ENCODE measurements around the gene AUTS2. TPM values are rescaled to one million over a fixed set of nuclear protein-coding genes. Genes with fewer than 3 reads are reported as not detected.

The AUTS2 gene
- total RNA-seq, 4 donors from 2014 or later, result 29.8 to 114 (median 59.4) TPM

DNA sequence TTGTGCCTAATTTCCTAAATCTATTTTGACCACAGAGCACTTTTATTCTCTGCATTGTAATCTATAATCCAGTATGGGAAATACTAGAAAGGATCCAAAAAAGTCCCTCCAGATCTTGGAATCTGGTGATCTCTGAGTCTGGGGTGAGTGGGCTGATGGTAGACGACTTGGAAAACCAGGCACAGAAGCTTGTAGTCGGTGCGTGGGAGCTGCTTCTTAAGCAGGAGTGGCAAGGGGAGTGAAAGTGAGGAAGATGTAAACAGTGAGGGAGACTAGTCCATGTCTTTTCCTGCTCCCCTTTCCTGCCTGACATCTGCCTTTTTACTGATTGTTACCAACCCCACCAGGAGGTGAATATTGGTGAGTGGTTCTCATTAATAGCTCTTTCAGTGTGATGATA is 6.8 kb downstream of the AUTS2 start:
- in situ Hi-C loops (cut with MboI; ENCODE audit: low pct_ligation_motif_present in 1 of 4, low pct_unique_long_range_greater_than_20kb in 1 of 4, low sequenced_read_pairs in 3 of 4), result no loop called here
- DNase-seq, result no peak
- Histone ChIP-seq H3K4me1 (peaks cover 0 to 27% (median 1%) of the 10 kb centered on the region in 4 donors), H3K27ac (no peak overlapping the region), H3K27me3 (peaks cover 17% of the 10 kb centered on the region), H3K4me3 (no peak overlapping the region), H3K9me3 (no peaks in the 10 kb centered on the region), H3K36me3 (no peaks in the 10 kb centered on the region)
- intact Hi-C loops (cut with DNase I; ENCODE audit: low total_unique reads), result no loop called here
- WGBS, 2 donors (ENCODE audit: low coverage in 1 of 2), result 63 to 66% methylated on average over 3 of the region's 3 CpGs
- TF ChIP-seq POLR2AphosphoS5 (IDR thresholded peaks at IDR 0.05) (no peak), EP300 (IDR thresholded peaks at IDR 0.05; ENCODE audit: low read depth) (no peak), POLR2A (IDR thresholded peaks at IDR 0.05) (no peak)
- TF ChIP-seq, protein P1, sequence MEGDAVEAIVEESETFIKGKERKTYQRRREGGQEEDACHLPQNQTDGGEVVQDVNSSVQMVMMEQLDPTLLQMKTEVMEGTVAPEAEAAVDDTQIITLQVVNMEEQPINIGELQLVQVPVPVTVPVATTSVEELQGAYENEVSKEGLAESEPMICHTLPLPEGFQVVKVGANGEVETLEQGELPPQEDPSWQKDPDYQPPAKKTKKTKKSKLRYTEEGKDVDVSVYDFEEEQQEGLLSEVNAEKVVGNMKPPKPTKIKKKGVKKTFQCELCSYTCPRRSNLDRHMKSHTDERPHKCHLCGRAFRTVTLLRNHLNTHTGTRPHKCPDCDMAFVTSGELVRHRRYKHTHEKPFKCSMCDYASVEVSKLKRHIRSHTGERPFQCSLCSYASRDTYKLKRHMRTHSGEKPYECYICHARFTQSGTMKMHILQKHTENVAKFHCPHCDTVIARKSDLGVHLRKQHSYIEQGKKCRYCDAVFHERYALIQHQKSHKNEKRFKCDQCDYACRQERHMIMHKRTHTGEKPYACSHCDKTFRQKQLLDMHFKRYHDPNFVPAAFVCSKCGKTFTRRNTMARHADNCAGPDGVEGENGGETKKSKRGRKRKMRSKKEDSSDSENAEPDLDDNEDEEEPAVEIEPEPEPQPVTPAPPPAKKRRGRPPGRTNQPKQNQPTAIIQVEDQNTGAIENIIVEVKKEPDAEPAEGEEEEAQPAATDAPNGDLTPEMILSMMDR (IDR thresholded peaks at IDR 0.05), result no peak

DNA sequence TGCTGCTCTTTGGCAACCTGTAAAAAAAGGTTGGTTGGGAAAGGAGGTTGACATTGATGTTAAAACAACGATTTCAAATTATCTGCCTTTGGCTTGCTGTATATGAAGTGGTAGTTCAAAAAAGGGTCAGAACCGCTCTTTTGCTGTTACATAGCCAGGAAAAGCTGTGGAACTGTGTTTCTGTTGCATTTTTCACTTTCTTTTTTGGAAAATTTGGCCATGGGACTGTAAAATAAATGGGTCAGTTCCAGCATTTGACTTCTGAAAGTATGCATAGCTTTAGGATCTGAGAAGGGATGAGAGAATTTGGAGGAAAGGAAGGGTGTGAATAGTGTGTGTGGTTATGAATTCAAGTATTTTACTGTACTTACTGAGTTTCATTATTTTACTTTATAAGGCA is 7.3 kb downstream of the AUTS2 start:
- in situ Hi-C loops (cut with MboI; ENCODE audit: low pct_ligation_motif_present in 1 of 4, low pct_unique_long_range_greater_than_20kb in 1 of 4, low sequenced_read_pairs in 3 of 4), result no loop called here
- 28 to 33% methylated on average over 1 to 2 of the region's 2 CpGs for WGBS, 2 donors (ENCODE audit: low coverage in 1 of 2)
- no peaks in the 10 kb centered on the region for H3K36me3 ChIP-seq
- intact Hi-C loops (cut with DNase I; ENCODE audit: low total_unique reads), result no loop called here
- peaks cover 12% of the 10 kb centered on the region for H3K27me3 ChIP-seq
- no peaks in the 10 kb centered on the region for H3K9me3 ChIP-seq
- H3K27ac ChIP-seq, result no peak overlapping the region
- no peak for DNase-seq
- peaks cover 0 to 22% (median 2%) of the 10 kb centered on the region in 4 donors for H3K4me1 ChIP-seq
- no peak overlapping the region for H3K4me3 ChIP-seq
- TF ChIP-seq POLR2AphosphoS5 (IDR thresholded peaks at IDR 0.05) (no peak), EP300 (IDR thresholded peaks at IDR 0.05; ENCODE audit: low read depth) (no peak), POLR2A (IDR thresholded peaks at IDR 0.05) (no peak)
- TF ChIP-seq, protein P1 (IDR thresholded peaks at IDR 0.05), result no peak

DNA sequence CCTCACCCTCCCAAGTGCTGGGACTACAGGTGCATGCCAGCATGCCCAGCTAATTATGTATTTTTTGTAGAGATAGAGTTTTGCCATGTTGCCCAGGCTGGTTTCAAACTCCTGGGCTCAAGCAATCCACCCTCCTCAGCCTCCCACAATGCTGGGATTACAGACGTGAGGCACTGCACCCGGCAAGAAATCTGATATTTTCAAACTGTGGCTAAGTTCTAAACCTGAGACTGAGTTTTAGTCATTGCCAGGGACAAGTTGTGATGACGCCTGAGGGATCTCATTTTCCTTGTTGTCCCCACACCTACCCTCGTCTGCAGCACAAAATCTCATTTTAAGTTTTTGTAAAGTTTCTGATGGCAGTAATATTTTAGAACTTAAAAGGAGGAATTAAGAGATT is 9.8 kb downstream of the AUTS2 start:
- peaks cover 0 to 9% (median 2%) of the 10 kb centered on the region in 4 donors for H3K4me1 ChIP-seq
- no peaks in the 10 kb centered on the region for H3K27me3 ChIP-seq
- H3K27ac ChIP-seq, result no peak overlapping the region
- in situ Hi-C loops (cut with MboI; ENCODE audit: low pct_ligation_motif_present in 1 of 4, low pct_unique_long_range_greater_than_20kb in 1 of 4, low sequenced_read_pairs in 3 of 4), result no loop called here
- intact Hi-C loops (cut with DNase I; ENCODE audit: low total_unique reads), result no loop called here
- no peak for TF ChIP-seq POLR2AphosphoS5 (IDR thresholded peaks at IDR 0.05)
- no peak for TF ChIP-seq EP300 (IDR thresholded peaks at IDR 0.05; ENCODE audit: low read depth)
- TF ChIP-seq, protein P1 (IDR thresholded peaks at IDR 0.05), result no peak
- TF ChIP-seq POLR2A (IDR thresholded peaks at IDR 0.05), result no peak
- 59 to 60% methylated on average over 4 of the region's 4 CpGs for WGBS, 2 donors (ENCODE audit: low coverage in 1 of 2)
- H3K9me3 ChIP-seq, result no peaks in the 10 kb centered on the region
- H3K36me3 ChIP-seq, result no peaks in the 10 kb centered on the region
- H3K4me3 ChIP-seq, result no peak overlapping the region
- no peak for DNase-seq

DNA sequence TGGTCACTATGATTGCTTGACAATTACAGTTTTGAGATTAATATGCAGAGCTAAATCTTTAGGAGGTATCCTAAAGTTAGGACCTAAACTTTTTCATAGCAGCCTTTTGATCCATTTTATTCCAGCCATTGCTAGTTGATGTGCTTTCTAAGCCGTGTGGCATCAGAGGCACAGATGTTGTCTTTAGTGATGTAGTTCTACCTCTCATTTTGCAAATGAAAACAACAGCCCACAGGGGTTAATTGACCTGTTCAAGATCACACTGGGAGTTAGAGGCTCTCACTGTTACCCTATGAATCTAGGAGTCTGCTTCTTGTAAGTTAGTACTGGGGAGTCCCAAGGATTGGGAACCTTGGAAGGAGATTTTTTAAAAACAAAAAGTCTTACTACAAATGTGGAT is 10.6 kb downstream of the AUTS2 start:
- intact Hi-C loops (cut with DNase I; ENCODE audit: low total_unique reads) (no loop called here), in situ Hi-C loops (cut with MboI; ENCODE audit: low pct_ligation_motif_present in 1 of 4, low pct_unique_long_range_greater_than_20kb in 1 of 4, low sequenced_read_pairs in 3 of 4) (no loop called here)
- Histone ChIP-seq H3K4me3 (no peak overlapping the region), H3K9me3 (no peaks in the 10 kb centered on the region), H3K36me3 (no peaks in the 10 kb centered on the region), H3K27me3 (no peaks in the 10 kb centered on the region), H3K27ac (no peak overlapping the region), H3K4me1 (peaks cover 0 to 4% (median under 1%) of the 10 kb centered on the region in 4 donors)
- 74% methylated on average over 1 of the region's 1 CpG; no CpG with 5 or more reads in 1 of the 2 donors for WGBS, 2 donors (ENCODE audit: low coverage in 1 of 2)
- TF ChIP-seq POLR2AphosphoS5 (IDR thresholded peaks at IDR 0.05), result no peak
- TF ChIP-seq, protein P1 (IDR thresholded peaks at IDR 0.05), result no peak
- no peak for DNase-seq
